A549 treated with AZD2906 at 1 μM for 4 hours (cell line): ENCODE results near the gene PLCB2. TPM values are rescaled to one million over a fixed set of nuclear protein-coding genes. Genes with fewer than 3 reads are reported as not detected.

Experiments used
- total RNA-seq: library from RNA; stranded (reverse); fragments of 200-300 nt; extraction: Qiagen RNA extraction; gene quantifications from 5 replicates; pipeline ENCODE4 v1.2.3, GENCODE V29; 2022

The PLCB2 gene, protein sequence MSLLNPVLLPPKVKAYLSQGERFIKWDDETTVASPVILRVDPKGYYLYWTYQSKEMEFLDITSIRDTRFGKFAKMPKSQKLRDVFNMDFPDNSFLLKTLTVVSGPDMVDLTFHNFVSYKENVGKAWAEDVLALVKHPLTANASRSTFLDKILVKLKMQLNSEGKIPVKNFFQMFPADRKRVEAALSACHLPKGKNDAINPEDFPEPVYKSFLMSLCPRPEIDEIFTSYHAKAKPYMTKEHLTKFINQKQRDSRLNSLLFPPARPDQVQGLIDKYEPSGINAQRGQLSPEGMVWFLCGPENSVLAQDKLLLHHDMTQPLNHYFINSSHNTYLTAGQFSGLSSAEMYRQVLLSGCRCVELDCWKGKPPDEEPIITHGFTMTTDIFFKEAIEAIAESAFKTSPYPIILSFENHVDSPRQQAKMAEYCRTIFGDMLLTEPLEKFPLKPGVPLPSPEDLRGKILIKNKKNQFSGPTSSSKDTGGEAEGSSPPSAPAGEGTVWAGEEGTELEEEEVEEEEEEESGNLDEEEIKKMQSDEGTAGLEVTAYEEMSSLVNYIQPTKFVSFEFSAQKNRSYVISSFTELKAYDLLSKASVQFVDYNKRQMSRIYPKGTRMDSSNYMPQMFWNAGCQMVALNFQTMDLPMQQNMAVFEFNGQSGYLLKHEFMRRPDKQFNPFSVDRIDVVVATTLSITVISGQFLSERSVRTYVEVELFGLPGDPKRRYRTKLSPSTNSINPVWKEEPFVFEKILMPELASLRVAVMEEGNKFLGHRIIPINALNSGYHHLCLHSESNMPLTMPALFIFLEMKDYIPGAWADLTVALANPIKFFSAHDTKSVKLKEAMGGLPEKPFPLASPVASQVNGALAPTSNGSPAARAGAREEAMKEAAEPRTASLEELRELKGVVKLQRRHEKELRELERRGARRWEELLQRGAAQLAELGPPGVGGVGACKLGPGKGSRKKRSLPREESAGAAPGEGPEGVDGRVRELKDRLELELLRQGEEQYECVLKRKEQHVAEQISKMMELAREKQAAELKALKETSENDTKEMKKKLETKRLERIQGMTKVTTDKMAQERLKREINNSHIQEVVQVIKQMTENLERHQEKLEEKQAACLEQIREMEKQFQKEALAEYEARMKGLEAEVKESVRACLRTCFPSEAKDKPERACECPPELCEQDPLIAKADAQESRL
- total RNA-seq: 0.38 to 0.97 TPM (median 0.84 TPM) in 5 replicates

DNA sequence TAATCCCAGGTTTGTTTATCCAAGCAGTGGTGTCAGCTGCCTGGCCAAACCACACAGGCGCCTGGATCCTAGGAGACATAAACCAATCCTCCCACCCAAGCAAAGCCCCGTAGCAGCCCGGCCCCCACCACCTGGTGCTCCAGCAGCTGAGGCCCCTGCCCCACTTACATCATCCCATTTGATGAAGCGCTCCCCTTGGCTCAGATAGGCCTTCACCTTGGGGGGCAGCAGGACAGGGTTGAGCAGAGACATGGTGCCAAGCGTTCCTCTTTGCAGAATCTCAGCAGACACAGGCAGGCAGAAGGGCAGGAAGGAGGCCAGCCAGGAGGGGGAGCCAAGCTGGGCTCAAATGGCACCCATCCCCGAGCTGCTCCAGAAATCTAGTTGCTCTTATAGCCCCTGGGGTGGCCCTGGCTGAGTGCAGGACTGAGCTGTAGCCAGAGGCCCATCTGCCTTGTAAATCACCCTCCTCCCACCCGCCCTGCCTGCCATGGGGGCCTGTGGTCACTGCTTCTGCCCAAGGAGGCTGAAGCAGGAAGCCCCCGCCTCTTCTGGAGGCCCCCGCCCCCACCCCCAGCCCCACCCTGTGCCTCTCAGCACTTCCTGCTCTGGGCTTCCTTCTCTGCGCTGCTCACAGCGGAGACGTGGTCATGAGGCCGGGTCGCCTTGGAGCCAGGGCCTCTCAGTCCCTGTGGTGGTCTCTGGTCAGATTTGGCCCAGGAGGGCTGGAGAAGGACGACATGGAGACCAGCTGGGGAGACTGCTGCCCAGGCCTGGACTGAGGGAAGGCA, at the start of gene PLCB2:
PLCB2 (minus strand) TSS at position 515 of the 791 bp plus-strand sequence; CDS start at position 252, 263 bp downstream.

DNA sequence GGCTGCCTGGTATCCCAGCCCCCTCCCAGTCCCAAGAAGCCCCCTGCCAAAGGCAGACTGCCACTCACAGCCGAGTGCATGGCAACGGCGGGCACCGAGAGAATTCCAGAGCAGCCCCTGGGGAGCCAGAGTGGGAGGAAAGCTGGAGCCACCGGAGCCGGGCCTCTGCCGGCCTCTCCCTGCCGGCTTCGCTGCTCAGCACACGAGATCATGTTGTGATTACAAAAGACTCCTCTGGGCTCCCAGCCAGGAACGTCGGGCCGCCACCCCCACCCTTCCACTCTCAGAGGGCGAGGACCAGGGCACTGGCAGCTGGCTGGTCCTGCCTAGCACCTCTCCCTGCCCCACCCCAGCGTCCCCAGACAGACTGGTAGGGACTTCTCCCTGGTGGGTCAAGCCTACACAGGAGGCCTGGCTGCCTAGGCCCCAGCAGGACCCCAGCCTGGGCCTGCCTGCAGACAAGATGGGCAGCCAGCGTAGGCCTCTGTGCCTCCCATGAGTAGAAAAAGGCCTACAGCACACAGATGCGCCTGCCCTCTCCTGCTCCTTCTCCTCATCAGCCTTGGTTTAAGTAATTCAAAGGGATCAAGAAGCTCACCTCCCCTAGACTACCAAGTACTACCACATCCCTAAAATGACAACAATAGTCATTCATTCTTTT, 33.1 kb upstream of the PLCB2 start, which contains the start of gene CCDC9B:
CCDC9B (minus strand) TSS at position 200 of the 661 bp plus-strand sequence; CDS start at position 80, 120 bp downstream.

DNA sequence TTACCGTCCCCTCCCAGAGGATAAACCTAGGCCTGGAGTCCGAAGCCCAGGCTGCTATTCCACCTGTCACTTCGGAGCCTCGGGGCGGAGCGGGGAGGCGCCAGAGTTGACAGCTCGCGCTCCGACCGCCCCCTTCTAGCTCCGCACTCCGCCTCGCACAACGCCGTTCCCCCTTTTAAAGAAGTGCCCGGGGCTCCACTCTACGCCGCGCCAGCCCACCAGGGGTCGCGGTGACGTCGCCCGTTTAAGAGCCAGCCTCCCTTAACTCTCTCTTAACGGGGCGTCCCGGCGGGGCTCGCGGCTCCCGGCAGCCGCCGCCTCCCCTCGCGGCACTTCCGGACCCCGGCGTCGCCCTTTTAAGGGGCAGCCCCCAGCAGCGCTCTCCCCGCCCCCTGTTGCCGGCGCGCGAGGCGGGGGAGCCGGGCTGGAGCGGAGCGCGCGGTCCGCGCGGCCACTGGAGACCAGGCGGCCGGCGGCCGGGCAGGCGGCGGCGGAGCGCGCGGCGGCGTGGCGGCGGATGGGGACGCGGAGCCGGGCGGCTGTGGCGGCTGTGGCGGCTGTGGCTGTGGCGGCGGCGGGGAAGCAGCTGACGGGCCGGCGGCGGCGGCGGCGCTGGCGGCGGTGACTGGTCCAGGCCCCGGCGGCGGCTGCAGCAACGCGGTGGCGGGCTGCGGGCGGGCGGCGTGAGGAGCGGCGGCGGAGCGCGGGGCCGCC, 15.7 kb upstream of the PLCB2 start, which contains the start of gene INAFM2:
INAFM2 (plus strand) TSS at position 454 of the 714 bp plus-strand sequence. CDS start 364 bp downstream, outside the sequence.

DNA sequence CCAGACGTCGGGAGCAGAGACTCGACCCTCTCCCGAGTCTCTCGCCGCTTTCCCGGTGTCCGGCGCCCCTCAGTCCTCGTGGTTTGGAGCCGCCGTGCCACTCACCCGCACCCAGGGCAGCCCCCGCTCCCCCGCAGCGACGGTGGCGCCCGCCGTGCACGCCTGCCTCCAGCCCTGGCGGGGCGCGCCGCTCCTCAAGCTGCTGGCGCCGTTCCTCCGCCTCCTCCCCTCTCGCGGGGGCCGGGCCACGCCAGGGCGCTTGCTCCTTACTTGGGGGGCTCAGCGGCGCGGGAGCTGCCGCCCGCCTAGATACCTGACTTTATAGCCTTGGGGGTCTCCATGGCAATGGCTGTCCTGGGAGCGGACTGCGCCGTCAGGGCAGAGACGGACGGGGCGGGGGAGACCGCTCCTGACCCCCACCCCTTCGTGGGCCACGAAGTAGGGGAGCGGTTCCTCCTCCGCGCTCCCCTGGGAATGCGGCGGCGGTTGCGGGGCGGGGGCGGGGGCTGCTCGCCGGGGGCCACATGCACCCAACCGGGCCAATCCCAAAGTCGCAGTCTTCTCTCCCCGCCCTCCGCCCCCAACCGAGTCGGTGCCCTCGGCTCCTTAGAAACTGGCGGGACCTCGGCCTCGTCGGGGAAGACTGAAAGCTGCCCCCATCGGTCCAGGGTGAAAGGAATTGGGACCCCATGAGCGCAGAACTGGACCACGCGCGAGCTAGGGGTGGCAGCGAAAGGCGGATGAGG, 24.7 kb downstream of the PLCB2 start, which contains the start of gene ANKRD63:
ANKRD63 (minus strand) TSS at position 196 of the 746 bp plus-strand sequence. CDS start 478 bp downstream, outside the sequence.

DNA sequence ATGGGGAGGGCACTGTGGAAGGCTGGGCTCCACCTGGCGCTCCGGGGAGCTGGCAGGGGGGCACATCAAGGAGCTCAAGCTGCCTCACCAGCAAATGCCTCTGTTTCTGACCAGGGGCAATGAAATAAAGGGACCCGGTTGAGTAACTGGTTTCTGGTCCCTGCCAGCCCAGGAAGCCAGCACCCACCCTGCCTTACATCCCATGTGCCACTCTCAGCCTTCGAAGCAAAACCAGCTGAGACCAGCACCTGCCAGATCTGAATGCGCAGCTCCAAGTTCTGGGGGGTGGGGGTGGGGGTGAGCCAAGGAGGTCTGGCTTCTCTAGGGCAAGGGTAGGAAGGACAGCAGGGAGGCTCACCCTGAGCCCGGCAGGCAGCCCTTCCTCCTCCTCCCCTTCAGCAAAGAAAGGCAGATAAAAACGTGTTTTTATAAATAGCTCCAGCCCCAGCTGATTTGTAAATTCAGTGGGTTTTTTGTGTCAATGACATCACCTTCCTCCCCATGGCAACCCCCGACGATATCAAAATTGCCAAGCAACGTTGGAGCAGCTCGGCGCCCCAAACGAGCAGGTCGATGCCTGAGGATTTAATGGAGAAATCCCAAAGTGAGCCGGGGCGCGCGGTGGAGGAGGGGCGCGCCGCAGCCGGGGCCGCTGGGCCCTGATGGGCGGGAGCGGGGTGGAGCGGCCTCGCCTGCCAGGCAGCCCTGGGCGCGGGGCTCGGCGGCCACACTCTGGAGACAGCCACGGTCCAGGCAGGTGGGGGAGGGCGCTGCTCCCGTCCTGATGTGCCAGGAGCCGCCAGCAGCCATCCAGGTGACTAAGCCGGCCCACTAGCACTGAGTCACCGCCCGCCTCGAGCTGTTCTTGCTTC, 69.0 kb downstream of the PLCB2 start, which contains the start of gene PAK6:
PAK6 (plus strand) TSS at position 532 of the 872 bp plus-strand sequence. CDS start 25,723 bp downstream, outside the sequence.

Other genes starting within 250 kb of the PLCB2 start
- gene BMF, start 199.1 kb downstream of the PLCB2 start, total RNA-seq: 1.4 to 2.4 TPM (median 1.8 TPM) in 5 replicates
- gene BUB1B, start 146.9 kb downstream of the PLCB2 start, total RNA-seq: 23.2 to 35.7 TPM (median 26.7 TPM) in 5 replicates
- 0.21 to 0.46 TPM (median 0.29 TPM) in 5 replicates for gene PAK6, start 68.9 kb downstream of the PLCB2 start, total RNA-seq
- gene ANKRD63, start 24.9 kb downstream of the PLCB2 start, total RNA-seq: 0.24 to 0.43 TPM (median 0.33 TPM) in 5 replicates
- 5.7 to 7.8 TPM (median 6.6 TPM) in 5 replicates for gene INAFM2, start 15.8 kb upstream of the PLCB2 start, total RNA-seq
- gene CCDC9B, start 33.0 kb upstream of the PLCB2 start, total RNA-seq: 19.1 to 21.4 TPM (median 20.8 TPM) in 5 replicates
- not detected in 5 replicates for gene PHGR1, start 43.1 kb upstream of the PLCB2 start, total RNA-seq
- 1.00 to 2.5 TPM (median 1.8 TPM) in 5 replicates for gene DISP2, start 50.3 kb upstream of the PLCB2 start, total RNA-seq
- 43.0 to 56.5 TPM (median 47.7 TPM) in 5 replicates for gene KNSTRN, start 74.8 kb upstream of the PLCB2 start, total RNA-seq
- 11.1 to 12.9 TPM (median 11.7 TPM) in 5 replicates for gene IVD, start 97.9 kb upstream of the PLCB2 start, total RNA-seq
- gene BAHD1, start 133.0 kb upstream of the PLCB2 start, total RNA-seq: 9.8 to 11.7 TPM (median 11.2 TPM) in 5 replicates
- gene CHST14, start 163.0 kb upstream of the PLCB2 start, total RNA-seq: 12.9 to 20.9 TPM (median 19.1 TPM) in 5 replicates